Neural progenitor cell (in vitro differentiated cells): ENCODE data around the gene CD4.

Source experiments
- EZH2phosphoT487 ChIP-seq: fragments of 200-600 bp; sonication (generic); IDR thresholded peaks from 2 replicates; pipeline ENCODE4 v1.6.1; 2017; ENCODE audit warnings: antibody characterized with exemption
- TF ChIP-seq, protein P1 (sequence below): fragments of 200-600 bp; sonication (generic); IDR thresholded peaks from 2 replicates; pipeline ENCODE4 v1.5.1; 2017; ENCODE audit warnings: antibody characterized with exemption, mild to moderate bottlenecking

DNA sequence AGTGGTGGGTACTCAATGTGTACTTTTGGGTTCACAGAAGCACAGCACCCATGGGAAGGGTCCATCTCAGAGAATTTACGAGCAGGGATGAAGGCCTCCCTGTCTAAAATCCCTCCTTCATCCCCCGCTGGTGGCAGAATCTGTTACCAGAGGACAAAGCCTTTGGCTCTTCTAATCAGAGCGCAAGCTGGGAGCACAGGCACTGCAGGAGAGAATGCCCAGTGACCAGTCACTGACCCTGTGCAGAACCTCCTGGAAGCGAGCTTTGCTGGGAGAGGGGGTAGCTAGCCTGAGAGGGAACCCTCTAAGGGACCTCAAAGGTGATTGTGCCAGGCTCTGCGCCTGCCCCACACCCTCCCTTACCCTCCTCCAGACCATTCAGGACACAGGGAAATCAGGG is 30.8 kb downstream of the CD4 start:
- TF ChIP-seq, protein P1, sequence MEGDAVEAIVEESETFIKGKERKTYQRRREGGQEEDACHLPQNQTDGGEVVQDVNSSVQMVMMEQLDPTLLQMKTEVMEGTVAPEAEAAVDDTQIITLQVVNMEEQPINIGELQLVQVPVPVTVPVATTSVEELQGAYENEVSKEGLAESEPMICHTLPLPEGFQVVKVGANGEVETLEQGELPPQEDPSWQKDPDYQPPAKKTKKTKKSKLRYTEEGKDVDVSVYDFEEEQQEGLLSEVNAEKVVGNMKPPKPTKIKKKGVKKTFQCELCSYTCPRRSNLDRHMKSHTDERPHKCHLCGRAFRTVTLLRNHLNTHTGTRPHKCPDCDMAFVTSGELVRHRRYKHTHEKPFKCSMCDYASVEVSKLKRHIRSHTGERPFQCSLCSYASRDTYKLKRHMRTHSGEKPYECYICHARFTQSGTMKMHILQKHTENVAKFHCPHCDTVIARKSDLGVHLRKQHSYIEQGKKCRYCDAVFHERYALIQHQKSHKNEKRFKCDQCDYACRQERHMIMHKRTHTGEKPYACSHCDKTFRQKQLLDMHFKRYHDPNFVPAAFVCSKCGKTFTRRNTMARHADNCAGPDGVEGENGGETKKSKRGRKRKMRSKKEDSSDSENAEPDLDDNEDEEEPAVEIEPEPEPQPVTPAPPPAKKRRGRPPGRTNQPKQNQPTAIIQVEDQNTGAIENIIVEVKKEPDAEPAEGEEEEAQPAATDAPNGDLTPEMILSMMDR: no peak
- no peak for TF ChIP-seq EZH2phosphoT487
